OCI-LY3 (cell line): ENCODE measurements around the gene ABLIM2.

ENCODE experiments used
- EZH2phosphoT487 ChIP-seq: fragments of 200-600 bp; shearing (Covaris generic); IDR thresholded peaks from 2 replicates; pipeline ENCODE4 v1.6.1; 2018; ENCODE audit warnings: antibody characterized with exemption, mixed run types, low read depth
- TF ChIP-seq, protein P1 (sequence below): fragments of 200-600, 300-600 bp; sonication (generic); IDR thresholded peaks from 2 replicates; pipeline ENCODE4 v1.5.1; 2014; ENCODE audit warnings: antibody characterized with exemption, low read length, low read depth

DNA sequence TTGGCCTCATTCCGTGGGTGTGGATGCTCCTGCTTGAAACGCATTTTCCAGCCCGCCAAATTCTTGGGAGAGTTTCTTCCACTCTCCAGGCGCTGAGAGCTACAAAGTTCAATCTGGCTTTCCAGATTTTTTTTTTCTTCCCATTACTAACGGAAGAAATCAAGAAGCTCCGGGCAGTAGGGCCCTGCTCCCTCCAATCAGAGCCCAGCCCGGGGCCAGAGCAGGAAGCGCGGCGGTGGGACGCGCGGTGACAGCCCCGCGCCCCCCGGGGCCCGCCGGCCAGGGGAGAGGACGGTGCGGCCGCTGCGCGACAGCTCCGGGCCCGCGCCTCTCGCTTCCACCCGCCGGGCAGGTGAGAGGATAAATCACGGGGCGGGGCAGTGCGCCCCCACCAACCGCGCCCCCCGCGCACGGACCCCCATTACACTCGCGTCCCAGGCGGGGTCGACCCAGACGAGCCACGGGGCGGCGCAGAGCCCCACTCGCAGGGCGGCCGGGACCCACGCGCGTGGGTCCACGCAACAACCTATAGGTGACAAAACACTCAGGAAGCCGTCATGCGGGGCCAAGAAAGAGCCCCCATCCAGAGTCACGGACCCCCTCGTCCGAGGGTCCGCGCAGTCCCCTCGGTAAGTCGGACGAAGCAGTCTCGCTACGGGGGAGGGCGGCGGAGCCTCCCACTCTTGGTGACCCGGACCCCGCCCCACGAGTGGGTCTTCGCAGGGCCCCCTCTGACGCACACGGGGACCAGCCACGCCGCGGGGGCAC lies 219.8 kb downstream of the ABLIM2 start:
- TF ChIP-seq, protein P1, sequence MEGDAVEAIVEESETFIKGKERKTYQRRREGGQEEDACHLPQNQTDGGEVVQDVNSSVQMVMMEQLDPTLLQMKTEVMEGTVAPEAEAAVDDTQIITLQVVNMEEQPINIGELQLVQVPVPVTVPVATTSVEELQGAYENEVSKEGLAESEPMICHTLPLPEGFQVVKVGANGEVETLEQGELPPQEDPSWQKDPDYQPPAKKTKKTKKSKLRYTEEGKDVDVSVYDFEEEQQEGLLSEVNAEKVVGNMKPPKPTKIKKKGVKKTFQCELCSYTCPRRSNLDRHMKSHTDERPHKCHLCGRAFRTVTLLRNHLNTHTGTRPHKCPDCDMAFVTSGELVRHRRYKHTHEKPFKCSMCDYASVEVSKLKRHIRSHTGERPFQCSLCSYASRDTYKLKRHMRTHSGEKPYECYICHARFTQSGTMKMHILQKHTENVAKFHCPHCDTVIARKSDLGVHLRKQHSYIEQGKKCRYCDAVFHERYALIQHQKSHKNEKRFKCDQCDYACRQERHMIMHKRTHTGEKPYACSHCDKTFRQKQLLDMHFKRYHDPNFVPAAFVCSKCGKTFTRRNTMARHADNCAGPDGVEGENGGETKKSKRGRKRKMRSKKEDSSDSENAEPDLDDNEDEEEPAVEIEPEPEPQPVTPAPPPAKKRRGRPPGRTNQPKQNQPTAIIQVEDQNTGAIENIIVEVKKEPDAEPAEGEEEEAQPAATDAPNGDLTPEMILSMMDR: no peak
- TF ChIP-seq EZH2phosphoT487: no peak
